Measurements from ENCODE around the gene LAMA4.

Gene LAMA4

DNA sequence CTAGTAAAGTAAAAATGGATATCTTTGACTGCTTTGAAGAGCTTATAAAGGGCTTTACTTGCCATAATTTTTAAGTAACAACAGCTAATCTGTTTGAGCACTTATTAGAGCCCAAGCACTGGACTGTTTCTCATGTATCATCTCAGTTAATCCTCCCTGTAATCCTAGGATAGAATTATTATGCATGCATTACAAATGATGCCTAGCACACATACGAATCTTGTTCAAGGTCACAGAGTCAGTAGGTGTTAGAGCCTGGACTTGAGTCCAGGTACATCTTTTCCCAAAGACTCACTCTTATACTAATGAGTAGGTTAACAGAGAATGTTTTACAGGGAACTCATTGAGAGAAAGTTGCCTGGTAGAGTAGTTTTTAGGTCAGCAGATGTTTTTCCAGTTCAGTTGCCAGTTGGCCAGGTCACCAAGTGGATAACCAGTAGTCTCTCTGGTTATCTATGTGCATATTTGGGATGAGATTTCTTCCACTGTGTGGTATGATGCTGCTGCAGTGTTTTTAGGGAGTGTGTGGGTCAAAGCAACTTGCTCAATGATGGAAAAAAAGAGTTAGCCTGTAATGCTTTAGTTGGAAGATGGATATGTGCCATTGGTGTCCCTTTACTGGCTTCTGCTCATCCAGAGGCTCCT lies 32.3 kb upstream of the LAMA4 start:
- H3K4me3 ChIP-seq (ENCODE audit: low read length) = no peak overlapping the region
- TF ChIP-seq ZNF274 (IDR thresholded peaks at IDR 0.05; ENCODE audit: low read depth, low read length) = no peak

DNA sequence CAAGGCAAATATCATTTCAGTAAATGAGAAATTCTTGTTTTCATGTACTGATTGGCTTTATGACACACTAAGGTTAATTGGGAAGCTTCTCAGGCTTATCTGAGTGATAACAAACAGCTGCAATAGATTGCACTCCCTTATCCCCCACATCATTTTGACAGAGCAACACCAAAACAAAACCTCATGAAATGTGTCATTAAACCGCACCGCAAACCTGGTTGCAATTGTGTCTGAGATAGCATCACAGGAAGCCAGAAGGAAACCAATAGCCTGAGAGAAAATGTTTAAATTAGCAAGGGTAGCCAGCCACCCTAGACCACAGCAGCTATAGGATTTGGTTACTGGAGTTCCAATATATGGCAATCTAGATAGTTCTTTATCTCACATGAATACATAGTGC lies 31.6 kb upstream of the LAMA4 start:
- H3K4me3 ChIP-seq (ENCODE audit: low read length) = no peak overlapping the region
- TF ChIP-seq ZNF274 (IDR thresholded peaks at IDR 0.05; ENCODE audit: low read depth, low read length) = no peak

- no peak for TF ChIP-seq ZNF274 (IDR thresholded peaks at IDR 0.05; ENCODE audit: low read depth, low read length)
Observed at GRCh38 chr6:112284603-112285002, 30.2 kb upstream of the LAMA4 start.

DNA sequence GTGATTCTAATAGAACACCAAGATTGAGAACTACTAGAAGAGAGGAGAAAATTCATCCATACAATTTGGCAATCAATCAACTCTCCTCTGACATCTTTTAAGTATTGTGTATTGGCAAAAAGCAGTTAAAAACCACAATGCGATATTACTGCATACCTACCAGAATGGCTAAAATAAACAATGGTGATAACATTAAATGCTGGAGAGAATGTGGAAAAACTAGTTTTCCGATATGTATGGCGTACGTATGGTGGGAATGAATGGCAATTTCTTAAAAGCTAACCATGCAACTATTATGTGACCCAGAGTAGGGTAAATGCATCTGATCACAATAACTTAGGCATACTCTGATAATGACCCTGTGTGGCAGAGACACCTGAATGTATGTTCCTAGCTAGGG lies 29.3 kb upstream of the LAMA4 start:
- TF ChIP-seq ZNF274 (IDR thresholded peaks at IDR 0.05; ENCODE audit: low read depth, low read length) = no peak
- H3K4me3 ChIP-seq (ENCODE audit: low read length) = no peak overlapping the region

More at GRCh38 chr6:112284603-112285002, 30.2 kb upstream of the LAMA4 start:
- no peak overlapping the region for H3K4me3 ChIP-seq (ENCODE audit: low read length)

DNA sequence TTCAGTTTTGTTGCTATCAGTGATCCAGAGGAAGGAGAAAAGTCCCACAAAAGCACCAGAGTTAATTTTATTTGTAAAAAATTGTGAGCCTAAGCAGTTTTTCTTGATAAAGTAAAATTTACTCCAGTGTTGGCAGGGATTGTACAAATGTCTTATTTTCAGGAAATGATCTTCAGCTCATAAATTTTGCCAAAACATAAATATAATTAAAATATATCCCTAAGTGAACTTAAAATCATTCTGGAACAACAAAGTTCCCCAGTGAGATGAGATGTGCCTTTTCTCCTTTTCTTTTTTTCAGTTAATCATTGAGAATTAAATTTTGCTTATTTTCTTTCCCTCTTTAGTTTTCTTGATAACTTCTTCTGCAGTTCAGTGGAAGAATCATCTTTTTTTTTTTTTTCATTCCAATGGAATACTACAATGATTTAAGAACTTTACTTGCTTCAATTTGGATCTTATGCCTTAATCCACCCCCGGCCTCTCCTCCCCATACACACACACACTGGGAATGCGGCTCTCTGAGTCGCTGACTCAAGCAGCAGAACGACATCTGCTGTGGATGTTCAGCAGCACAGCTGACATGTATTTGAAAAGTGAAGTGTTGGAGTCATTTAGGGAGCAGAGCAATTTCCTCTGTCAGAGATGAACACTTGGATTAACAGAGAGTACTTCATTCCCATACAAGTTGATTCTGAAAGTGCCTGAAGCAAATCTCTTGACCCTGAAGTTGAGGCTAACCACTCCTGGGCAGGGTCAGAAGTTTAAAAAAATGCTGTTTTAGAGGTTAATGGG lies 27.7 kb upstream of the LAMA4 start:
- TF ChIP-seq ZNF274 (IDR thresholded peaks at IDR 0.05; ENCODE audit: low read depth, low read length) = no peak
- no peak overlapping the region for H3K4me3 ChIP-seq (ENCODE audit: low read length)

DNA sequence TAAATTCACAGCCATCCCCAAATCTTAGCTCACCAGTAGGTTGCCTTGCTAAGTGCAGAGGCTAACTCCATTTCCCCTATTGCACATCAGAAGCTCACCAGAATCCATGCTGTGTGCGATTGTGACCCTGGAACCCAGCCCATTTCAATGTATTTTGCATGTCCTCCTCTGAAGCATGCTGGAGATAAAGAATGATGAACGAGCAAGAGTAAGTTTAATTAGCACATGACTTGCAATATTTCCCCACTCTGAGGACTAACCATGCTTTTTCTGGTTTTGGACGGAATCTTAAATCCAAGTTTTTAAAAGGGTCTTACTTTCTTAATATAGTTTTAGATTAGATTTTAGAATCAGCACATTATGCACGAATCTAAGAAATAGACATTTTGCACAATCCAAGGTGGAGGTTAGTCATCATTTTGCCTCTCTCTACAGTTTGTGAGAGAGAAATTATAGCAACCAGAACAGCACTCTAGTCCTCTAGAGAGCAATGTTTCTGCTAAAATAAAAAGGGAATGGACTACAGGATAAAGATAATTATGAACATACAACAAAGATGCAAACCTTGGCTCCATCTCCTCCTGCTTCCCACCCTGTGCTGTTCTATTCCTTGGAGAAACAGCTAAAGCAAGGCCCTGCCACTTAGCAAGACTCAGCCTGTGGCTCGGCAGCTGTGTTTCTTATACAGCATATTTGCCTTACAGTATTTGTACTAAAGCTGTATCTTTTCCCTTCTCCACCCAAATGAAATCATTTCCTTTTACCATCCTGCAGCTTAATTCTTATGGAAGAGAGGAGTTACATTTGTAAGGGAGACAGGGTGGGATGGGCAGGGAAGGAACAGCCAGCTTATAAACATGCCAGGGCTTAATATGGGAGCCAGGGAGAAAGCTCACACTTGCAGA lies 24.9 kb upstream of the LAMA4 start:
- no peak overlapping the region for H3K4me3 ChIP-seq (ENCODE audit: low read length)
- no peak for TF ChIP-seq ZNF274 (IDR thresholded peaks at IDR 0.05; ENCODE audit: low read depth, low read length)

GRCh38 chr6:112275365-112275764 lies 21.0 kb upstream of the LAMA4 start:
- no peak for TF ChIP-seq ZNF274 (IDR thresholded peaks at IDR 0.05; ENCODE audit: low read depth, low read length)
- H3K4me3 ChIP-seq (ENCODE audit: low read length) = no peak overlapping the region

DNA sequence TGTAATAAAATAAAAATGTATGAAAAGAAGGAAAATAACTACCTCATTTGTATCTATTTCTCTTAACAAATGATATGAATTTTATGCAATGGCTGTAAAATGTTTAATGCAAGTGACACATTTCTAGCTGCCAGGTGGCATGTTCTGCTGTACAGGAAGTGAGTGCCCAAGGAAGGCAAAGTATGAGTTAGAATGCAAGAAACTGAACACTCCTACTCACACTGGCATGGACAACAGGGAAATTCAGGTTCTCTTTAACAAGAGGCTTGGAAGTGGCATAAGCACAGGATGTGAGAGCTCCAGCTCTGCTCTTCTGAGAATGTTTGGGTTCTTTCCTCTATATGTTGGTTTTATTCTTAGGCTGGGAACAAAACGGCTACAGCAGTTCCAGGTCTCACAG lies 20.4 kb upstream of the LAMA4 start:
- no peak overlapping the region for H3K4me3 ChIP-seq (ENCODE audit: low read length)
- no peak for TF ChIP-seq ZNF274 (IDR thresholded peaks at IDR 0.05; ENCODE audit: low read depth, low read length)

GRCh38 chr6:112272799-112273198 lies 18.4 kb upstream of the LAMA4 start:
- no peak overlapping the region for H3K4me3 ChIP-seq (ENCODE audit: low read length)
- TF ChIP-seq ZNF274 (IDR thresholded peaks at IDR 0.05; ENCODE audit: low read depth, low read length) = no peak

GRCh38 chr6:112270756-112271155 lies 16.4 kb upstream of the LAMA4 start:
- no peak overlapping the region for H3K4me3 ChIP-seq (ENCODE audit: low read length)
- no peak for TF ChIP-seq ZNF274 (IDR thresholded peaks at IDR 0.05; ENCODE audit: low read depth, low read length)

DNA sequence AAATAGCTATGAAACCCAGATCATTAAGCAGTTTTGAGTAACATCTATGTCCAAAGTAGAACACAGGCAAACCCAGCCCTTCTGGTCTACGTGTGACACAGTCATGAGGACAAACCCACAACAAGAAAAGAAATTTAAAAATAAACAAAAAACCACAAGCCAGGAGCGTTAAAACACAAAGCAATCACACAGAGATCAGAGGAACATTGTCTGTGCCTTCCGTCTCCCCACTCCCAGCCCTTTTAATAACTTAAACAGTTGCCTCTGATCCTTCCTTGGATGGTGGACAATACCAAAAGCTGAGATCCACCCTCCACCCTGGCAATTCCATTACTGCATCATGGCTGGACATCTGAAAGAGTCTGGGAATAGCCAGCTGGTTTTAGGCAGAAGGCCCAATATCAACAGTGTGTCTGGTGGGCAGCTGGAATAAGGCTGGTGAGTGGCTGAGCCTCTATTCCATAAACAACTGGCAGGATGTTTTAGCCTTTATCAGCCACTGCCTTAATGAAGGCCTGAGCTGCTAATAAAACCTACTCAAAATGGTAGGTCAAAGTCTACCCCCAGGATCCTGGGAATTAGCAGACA lies 15.7 kb upstream of the LAMA4 start:
- TF ChIP-seq ZNF274 (IDR thresholded peaks at IDR 0.05; ENCODE audit: low read depth, low read length) = no peak
- no peak overlapping the region for H3K4me3 ChIP-seq (ENCODE audit: low read length)

GRCh38 chr6:112269114-112269513 lies 14.7 kb upstream of the LAMA4 start:
- TF ChIP-seq ZNF274 (IDR thresholded peaks at IDR 0.05; ENCODE audit: low read depth, low read length) = no peak
- H3K4me3 ChIP-seq (ENCODE audit: low read length) = no peak overlapping the region

- TF ChIP-seq ZNF274 (IDR thresholded peaks at IDR 0.05; ENCODE audit: low read depth, low read length) = no peak
- H3K4me3 ChIP-seq (ENCODE audit: low read length) = no peak overlapping the region
Observed at GRCh38 chr6:112268654-112269053, 14.3 kb upstream of the LAMA4 start.

DNA sequence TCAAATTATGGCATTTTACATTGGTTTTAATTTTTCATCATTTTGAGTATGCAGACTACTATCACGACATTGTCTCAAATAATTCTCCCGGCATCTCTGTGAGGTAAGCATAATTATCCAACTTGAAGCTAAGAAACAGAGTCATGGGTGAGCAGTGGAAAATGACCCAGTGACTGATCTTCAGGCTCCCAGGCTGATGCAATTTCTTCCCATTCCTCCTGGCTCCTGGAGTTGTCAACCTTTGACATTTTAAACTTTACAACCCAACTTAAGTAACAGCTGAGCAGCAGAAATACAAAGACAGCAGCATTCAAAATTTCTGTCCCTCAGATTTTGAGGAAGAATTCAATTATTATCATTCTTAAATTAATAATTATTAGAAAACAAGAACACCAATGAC lies 13.7 kb upstream of the LAMA4 start:
- no peak overlapping the region for H3K4me3 ChIP-seq (ENCODE audit: low read length)

More for the DNA sequence above, 13.7 kb upstream of the LAMA4 start:
- no peak for TF ChIP-seq ZNF274 (IDR thresholded peaks at IDR 0.05; ENCODE audit: low read depth, low read length)

Data from GM08714 (cell line).